ENCODE measurements around the gene LARP7.
"Not testable (repeated sequence)": the region's sequence is repeated elsewhere in the genome, so short reads cannot be mapped to it uniquely, and the experiment has no call there.

LARP7 gene

DNA sequence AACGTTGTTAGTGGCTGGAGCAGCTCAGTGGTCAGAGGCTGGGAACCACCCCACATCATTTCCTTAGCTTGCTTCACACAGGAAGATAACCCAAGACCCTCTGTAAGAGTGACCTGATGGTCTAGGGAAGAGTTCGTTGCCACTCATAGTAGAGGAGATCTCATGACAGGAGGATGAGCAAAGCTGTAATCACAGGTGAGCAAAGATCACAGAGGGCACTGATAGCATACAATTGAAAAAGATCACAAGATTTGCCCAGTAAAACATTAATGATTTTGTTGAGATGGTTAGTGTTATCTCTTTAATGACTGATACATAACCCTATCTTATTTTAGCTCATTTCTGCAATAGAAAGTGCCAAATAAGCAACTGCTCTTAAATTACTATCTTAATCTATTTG, 44.1 kb downstream of the LARP7 start:
- H3K9me3 ChIP-seq (ENCODE audit: control insufficient read depth in 2 of 2, low read length in 2 of 2) = no peaks in the 10 kb centered on the region
- H3K36me3 ChIP-seq (ENCODE audit: control insufficient read depth in 2 of 2, insufficient read depth in 2 of 2, low read length in 2 of 2) = no peaks in the 10 kb centered on the region
- no peaks in the 10 kb centered on the region for H3K4me1 ChIP-seq (ENCODE audit: control insufficient read depth, insufficient read depth, low read length)
- no peaks in the 10 kb centered on the region for H3K27me3 ChIP-seq (ENCODE audit: control insufficient read depth in 1 of 2, insufficient read depth in 2 of 2, low read length in 2 of 2)
- H3K27ac ChIP-seq (ENCODE audit: low read length) = no peak overlapping the region
- H3K4me3 ChIP-seq (ENCODE audit: low read length in 2 of 2) = no peak overlapping the region
- H3K9ac ChIP-seq (ENCODE audit: low read length in 2 of 2) = no peak overlapping the region

DNA sequence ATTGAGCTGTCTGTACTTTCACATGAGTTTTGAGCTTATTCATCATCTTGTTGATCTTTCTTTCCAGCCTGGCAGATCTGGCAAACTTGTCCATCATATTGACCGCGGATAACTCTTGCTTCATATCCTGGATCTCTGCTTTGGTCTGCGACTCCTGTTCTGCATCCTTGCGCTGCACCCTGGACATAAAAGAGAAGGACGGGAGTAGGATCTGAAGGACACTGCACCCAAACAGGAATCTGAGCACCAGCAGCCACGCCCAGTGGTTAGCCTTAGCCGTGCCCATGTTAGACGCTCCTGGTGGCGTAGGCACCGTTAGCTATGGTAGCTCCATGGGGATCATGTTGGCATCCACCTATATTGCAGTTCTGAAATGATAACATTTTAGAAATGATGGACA, 56.6 kb downstream of the LARP7 start:
- no peak overlapping the region for H3K4me3 ChIP-seq (ENCODE audit: low read length in 2 of 2)
- peaks cover 0 to 3% of the 10 kb centered on the region in 2 donors for H3K27me3 ChIP-seq (ENCODE audit: control insufficient read depth in 1 of 2, insufficient read depth in 2 of 2, low read length in 2 of 2)

DNA sequence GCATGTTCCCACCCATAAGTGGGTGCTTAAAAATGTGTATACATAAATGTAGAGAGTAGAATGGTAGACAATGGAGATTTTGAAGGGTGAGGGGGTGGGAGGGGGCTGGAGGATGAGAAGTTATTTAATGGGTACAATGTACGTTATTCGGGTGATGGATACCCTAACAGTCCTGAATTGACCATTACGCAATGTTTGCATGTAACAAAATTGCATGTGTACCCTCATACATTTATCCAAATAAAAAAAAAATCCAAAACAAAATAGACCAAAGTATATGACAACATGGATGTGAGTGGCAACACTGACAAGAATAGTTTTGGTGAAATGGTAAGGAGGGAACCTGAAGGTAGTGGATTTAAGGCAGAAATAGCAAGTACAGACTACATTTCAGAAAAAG, 63.7 kb downstream of the LARP7 start:
- peaks cover 2% of the 10 kb centered on the region for H3K4me1 ChIP-seq (ENCODE audit: control insufficient read depth, insufficient read depth, low read length)
- peaks cover 6 to 8% of the 10 kb centered on the region in 2 donors for H3K27me3 ChIP-seq (ENCODE audit: control insufficient read depth in 1 of 2, insufficient read depth in 2 of 2, low read length in 2 of 2)
- H3K36me3 ChIP-seq (ENCODE audit: control insufficient read depth in 2 of 2, insufficient read depth in 2 of 2, low read length in 2 of 2) = no peaks in the 10 kb centered on the region
- H3K9ac ChIP-seq (ENCODE audit: low read length in 2 of 2) = no peak overlapping the region
- H3K9me3 ChIP-seq (ENCODE audit: control insufficient read depth in 2 of 2, low read length in 2 of 2) = no peaks in the 10 kb centered on the region
- no peak overlapping the region for H3K4me3 ChIP-seq (ENCODE audit: low read length in 2 of 2)
- H3K27ac ChIP-seq (ENCODE audit: low read length) = no peak overlapping the region

More for the DNA sequence above, 56.6 kb downstream of the LARP7 start:
- Histone ChIP-seq H3K9me3 (ENCODE audit: control insufficient read depth in 2 of 2, low read length in 2 of 2) (no peaks in the 10 kb centered on the region), H3K27ac (ENCODE audit: low read length) (no peak overlapping the region), H3K36me3 (ENCODE audit: control insufficient read depth in 2 of 2, insufficient read depth in 2 of 2, low read length in 2 of 2) (no peaks in the 10 kb centered on the region), H3K4me1 (ENCODE audit: control insufficient read depth, insufficient read depth, low read length) (no peaks in the 10 kb centered on the region), H3K9ac (ENCODE audit: low read length in 2 of 2) (no peak overlapping the region)

DNA sequence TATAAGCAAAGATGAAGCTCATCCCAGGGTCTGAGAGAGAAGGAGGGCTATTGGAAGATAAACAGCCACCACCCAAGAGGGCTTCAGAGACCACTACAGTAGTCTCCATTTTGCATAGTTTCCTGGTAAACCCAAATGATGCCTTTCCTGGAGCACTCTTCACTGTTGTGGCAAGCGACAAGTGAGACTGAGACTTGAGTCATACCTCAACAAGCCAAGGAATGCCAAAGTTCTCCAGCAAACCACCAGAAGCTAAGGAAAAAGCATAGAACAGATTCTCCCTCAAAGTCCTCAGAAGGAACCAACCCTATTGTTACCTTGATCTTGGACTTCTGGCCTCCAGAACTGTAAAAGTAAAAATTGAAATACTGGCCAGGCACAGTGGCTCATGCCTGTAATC, 65.9 kb downstream of the LARP7 start:
- Histone ChIP-seq H3K36me3 (ENCODE audit: control insufficient read depth in 2 of 2, insufficient read depth in 2 of 2, low read length in 2 of 2) (no peaks in the 10 kb centered on the region), H3K27me3 (ENCODE audit: control insufficient read depth in 1 of 2, insufficient read depth in 2 of 2, low read length in 2 of 2) (peaks cover 6 to 13% of the 10 kb centered on the region in 2 donors), H3K4me1 (ENCODE audit: control insufficient read depth, insufficient read depth, low read length) (peaks cover 7% of the 10 kb centered on the region), H3K4me3 (ENCODE audit: low read length in 2 of 2) (no peak overlapping the region), H3K9ac (ENCODE audit: low read length in 2 of 2) (no peak overlapping the region), H3K27ac (ENCODE audit: low read length) (no peak overlapping the region), H3K9me3 (ENCODE audit: control insufficient read depth in 2 of 2, low read length in 2 of 2) (no peaks in the 10 kb centered on the region)

DNA sequence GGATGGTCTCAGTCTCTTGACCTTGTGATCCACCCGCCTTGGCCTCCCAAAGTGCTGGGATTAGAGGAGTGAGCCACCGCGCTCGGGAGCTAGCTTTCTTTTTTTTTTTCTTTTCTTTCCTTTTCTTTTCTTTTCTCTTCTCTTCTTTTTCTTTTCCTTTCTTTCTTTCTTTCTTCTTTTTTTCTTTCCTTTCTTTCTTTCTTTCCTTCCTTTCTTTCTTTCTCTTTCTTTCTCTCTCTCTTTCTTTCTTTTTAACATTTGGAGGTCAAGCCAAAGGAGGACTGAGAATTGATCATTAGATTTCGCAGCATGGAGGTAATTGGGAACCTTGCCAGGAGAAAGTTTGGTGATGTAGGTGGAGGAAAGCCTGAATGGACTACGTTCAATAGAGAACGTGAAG, 67.4 kb downstream of the LARP7 start:
- Histone ChIP-seq H3K9me3 (ENCODE audit: control insufficient read depth in 2 of 2, low read length in 2 of 2) (no peaks in the 10 kb centered on the region), H3K9ac (ENCODE audit: low read length in 2 of 2) (no peak overlapping the region), H3K36me3 (ENCODE audit: control insufficient read depth in 2 of 2, insufficient read depth in 2 of 2, low read length in 2 of 2) (no peaks in the 10 kb centered on the region), H3K4me3 (ENCODE audit: low read length in 2 of 2) (no peak overlapping the region), H3K4me1 (ENCODE audit: control insufficient read depth, insufficient read depth, low read length) (peaks cover 7% of the 10 kb centered on the region), H3K27ac (ENCODE audit: low read length) (no peak overlapping the region), H3K27me3 (ENCODE audit: control insufficient read depth in 1 of 2, insufficient read depth in 2 of 2, low read length in 2 of 2) (peaks cover 6 to 13% of the 10 kb centered on the region in 2 donors)

DNA sequence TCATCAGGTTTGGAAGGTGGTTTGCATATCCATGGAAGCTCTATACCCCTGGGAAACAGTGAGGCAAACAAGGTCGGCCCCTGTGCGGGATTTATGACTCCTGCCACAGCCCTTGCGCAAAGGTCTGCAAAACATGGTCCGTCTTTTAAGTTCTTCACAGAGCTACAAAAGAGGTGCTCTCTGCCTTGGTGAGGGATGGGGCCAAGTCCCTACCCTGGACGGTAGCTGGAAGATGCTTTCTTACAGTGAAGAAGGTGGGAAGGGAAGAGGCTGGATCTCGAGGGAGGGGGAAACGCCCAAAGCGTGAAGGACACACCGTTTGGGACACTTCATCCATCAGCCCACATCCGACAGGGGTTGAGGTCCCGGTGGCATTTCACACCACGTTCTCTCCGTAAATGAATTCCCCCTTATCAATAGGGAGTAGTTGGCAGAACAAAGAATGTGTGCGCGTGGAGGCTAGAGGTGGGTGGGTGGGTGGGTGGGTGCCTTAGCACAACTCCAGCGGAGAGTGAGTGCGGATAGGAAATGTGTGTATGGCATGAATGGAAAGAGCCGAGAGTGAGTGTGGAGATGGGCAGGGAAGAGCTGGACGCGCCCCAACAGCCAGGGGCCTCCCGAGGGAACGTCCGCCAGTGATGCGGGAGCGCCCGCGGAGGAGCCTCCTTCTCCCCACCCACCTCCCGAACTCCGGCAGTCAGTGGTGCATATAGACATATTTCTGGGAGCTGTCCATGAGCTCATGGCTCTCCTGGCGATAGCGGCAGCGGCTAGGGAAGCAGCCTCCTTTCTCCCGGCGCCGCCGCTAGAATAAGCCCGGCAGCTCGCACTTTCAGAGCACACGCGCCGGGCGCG, 68.3 kb downstream of the LARP7 start:
- Histone ChIP-seq H3K27me3 (ENCODE audit: control insufficient read depth in 1 of 2, insufficient read depth in 2 of 2, low read length in 2 of 2) (peaks cover 6 to 17% of the 10 kb centered on the region in 2 donors), H3K27ac (ENCODE audit: low read length) (no peak overlapping the region), H3K9me3 (ENCODE audit: control insufficient read depth in 2 of 2, low read length in 2 of 2) (no peaks in the 10 kb centered on the region), H3K4me1 (ENCODE audit: control insufficient read depth, insufficient read depth, low read length) (peaks cover 7% of the 10 kb centered on the region), H3K9ac (ENCODE audit: low read length in 2 of 2) (no peak overlapping the region), H3K36me3 (ENCODE audit: control insufficient read depth in 2 of 2, insufficient read depth in 2 of 2, low read length in 2 of 2) (no peaks in the 10 kb centered on the region), H3K4me3 (ENCODE audit: low read length in 2 of 2) (peak overlapping the region; percentile 51 to 72)

DNA sequence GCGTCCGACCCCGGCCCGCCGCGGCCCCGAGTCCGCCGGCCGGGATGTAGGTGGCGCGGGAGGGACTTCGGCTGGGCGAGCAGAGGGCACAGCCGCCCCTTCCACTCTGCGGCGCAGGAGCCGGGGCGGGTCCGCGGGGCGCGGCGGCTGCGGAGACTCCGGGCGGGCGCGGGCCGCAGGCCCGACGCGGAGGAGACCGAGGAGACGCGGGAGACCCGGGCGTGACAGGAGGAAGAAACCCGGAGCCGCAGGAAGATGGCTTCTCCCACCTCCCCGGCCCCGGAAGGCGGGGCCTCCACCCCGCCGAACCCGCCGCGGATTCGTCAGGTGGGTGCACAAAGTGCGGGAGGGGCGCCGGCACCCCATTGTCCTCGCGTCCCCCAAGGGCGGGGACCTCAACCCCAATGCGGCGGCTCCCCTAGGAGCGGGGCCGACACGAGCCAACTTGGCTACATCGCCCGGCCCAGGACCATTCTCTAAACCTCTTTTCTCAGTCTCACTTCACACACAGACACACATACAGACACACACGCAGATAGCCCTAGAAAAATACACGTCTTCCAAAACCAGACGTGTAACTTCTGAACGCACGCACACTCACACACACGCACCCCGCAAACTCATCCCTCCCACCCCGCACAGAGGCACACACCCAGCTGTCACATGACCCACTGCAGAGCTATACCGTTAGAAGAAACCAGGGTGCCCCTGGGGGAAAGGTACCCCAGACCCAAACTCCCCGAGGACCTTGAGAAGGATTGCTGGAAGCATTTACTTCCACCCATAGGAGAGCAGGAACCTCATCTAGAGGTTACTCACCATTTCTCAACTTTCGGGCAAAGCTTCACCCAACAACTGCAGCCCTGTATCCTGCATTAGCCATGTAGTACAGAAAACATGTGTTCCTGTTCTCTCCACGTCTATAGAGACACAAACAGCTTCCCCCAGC, 69.2 kb downstream of the LARP7 start:
- not testable (repeated sequence) for H3K27ac ChIP-seq (ENCODE audit: low read length); H3K36me3 ChIP-seq (ENCODE audit: control insufficient read depth in 2 of 2, insufficient read depth in 2 of 2, low read length in 2 of 2); H3K4me1 ChIP-seq (ENCODE audit: control insufficient read depth, insufficient read depth, low read length); H3K9me3 ChIP-seq (ENCODE audit: control insufficient read depth in 2 of 2, low read length in 2 of 2)
- Histone ChIP-seq H3K4me3 (ENCODE audit: low read length in 2 of 2) (peak overlapping the region; percentile 79), H3K27me3 (ENCODE audit: control insufficient read depth in 1 of 2, insufficient read depth in 2 of 2, low read length in 2 of 2) (peaks cover 6 to 17% of the 10 kb centered on the region in 2 donors), H3K9ac (ENCODE audit: low read length in 2 of 2) (peak overlapping the region; percentile 23 to 42)

DNA sequence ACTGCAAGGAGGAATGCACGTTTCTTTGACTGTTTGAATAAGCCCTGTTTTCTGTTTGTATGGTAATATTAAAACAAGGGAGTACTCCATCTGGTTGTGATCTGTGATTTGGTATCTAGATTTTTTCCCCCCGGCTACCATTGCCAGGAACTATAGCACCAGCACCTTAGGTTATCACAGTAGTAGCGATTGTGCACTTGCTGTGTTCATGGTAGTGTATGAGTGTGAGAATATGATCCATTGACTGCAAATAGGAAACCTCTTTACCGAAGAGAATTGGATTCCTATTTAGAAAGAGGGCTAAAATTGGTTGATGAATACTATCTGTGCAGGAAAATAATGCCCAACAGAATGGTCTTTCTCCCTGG, 69.9 kb downstream of the LARP7 start:
- Histone ChIP-seq H3K4me3 (ENCODE audit: low read length in 2 of 2) (peak overlapping the region; percentile 79), H3K27me3 (ENCODE audit: control insufficient read depth in 1 of 2, insufficient read depth in 2 of 2, low read length in 2 of 2) (peaks cover 6 to 17% of the 10 kb centered on the region in 2 donors), H3K27ac (ENCODE audit: low read length) (no peak overlapping the region), H3K4me1 (ENCODE audit: control insufficient read depth, insufficient read depth, low read length) (peaks cover 7% of the 10 kb centered on the region), H3K9ac (ENCODE audit: low read length in 2 of 2) (peak overlapping the region in 1 of 2 donors; percentile 23), H3K9me3 (ENCODE audit: control insufficient read depth in 2 of 2, low read length in 2 of 2) (no peaks in the 10 kb centered on the region), H3K36me3 (ENCODE audit: control insufficient read depth in 2 of 2, insufficient read depth in 2 of 2, low read length in 2 of 2) (no peaks in the 10 kb centered on the region)

All from stomach smooth muscle (tissue), 2 donors.